HepG2 (cell line): Measurements from ENCODE around the gene ABCC10. TPM values are rescaled to one million over a fixed set of nuclear protein-coding genes. Genes with fewer than 3 reads are reported as not detected.

Experiments used
- ARID2 ChIP-seq: sonication (generic); formaldehyde crosslinking; IDR thresholded peaks from 2 replicates; pipeline ENCODE4 v1.8.1; 2022; ENCODE audit warnings: mild to moderate bottlenecking, missing genetic modification reagents, borderline replicate concordance
- BORCS8-MEF2B ChIP-seq: sonication (generic); formaldehyde crosslinking; IDR thresholded peaks from 2 replicates; pipeline ENCODE4 v1.8.0; 2022; ENCODE audit warnings: mild to moderate bottlenecking, missing genetic modification reagents
- CHD4 ChIP-seq: fragments of 200-600 bp; sonication (generic); IDR thresholded peaks from 2 replicates; pipeline ENCODE4 v1.7.0; 2017; ENCODE audit warnings: mild to moderate bottlenecking, low read length, borderline replicate concordance
- DR1 ChIP-seq: sonication (generic); formaldehyde crosslinking; IDR thresholded peaks from 2 replicates; pipeline ENCODE4 v1.8.0; 2021; ENCODE audit warnings: mild to moderate bottlenecking, missing genetic modification reagents, inconsistent platforms
- HNRNPLL ChIP-seq: fragments of 200-400 bp; formaldehyde crosslinking; IDR thresholded peaks from 2 replicates; pipeline ENCODE4 v1.6.1; 2017; ENCODE audit warnings: mild to moderate bottlenecking, low read depth, low read length; ENCODE audit not compliant: poor library complexity, severe bottlenecking
- ISX ChIP-seq: sonication (generic); formaldehyde crosslinking; conservative IDR thresholded peaks from 2 replicates; pipeline ENCODE4 v1.5.0; 2020; ENCODE audit warnings: missing genetic modification reagents
- MEIS2 ChIP-seq: sonication (generic); formaldehyde crosslinking; IDR thresholded peaks from 2 replicates; pipeline ENCODE4 v1.9.0; 2021; ENCODE audit warnings: mild to moderate bottlenecking, missing genetic modification reagents
- PCBP2 ChIP-seq: fragments of 200-400 bp; formaldehyde crosslinking; optimal IDR thresholded peaks from 2 replicates; pipeline ENCODE3; 2018; ENCODE audit warnings: low read length, low read depth; ENCODE audit not compliant: poor library complexity, severe bottlenecking
- PHF8 ChIP-seq: sonication (generic); formaldehyde crosslinking; IDR thresholded peaks from 2 replicates; pipeline ENCODE4 v1.5.0; 2020; ENCODE audit warnings: missing genetic modification reagents
- RBM39 ChIP-seq: fragments of 200-400 bp; formaldehyde crosslinking; IDR thresholded peaks from one replicate; pipeline ENCODE4 v1.6.1; 2018; ENCODE audit warnings: antibody characterized with exemption, mild to moderate bottlenecking, low read depth, low read length; ENCODE audit not compliant: poor library complexity, severe bottlenecking
- SRY ChIP-seq: sonication (generic); formaldehyde crosslinking; IDR thresholded peaks from 2 replicates; pipeline ENCODE4 v1.8.0; 2022; ENCODE audit warnings: mild to moderate bottlenecking, missing genetic modification reagents
- TCF7 ChIP-seq: sonication (generic); IDR thresholded peaks from 2 replicates; pipeline ENCODE4 v1.6.1; 2016; ENCODE audit warnings: antibody characterized with exemption, low read depth
- TRIM24 ChIP-seq: sonication (generic); formaldehyde crosslinking; IDR thresholded peaks from 2 replicates; pipeline ENCODE4 v1.8.0; 2022; ENCODE audit warnings: mild to moderate bottlenecking, missing genetic modification reagents
- ZBTB39 ChIP-seq: sonication (generic); formaldehyde crosslinking; IDR thresholded peaks from 2 replicates; pipeline ENCODE4 v1.5.0; 2020; ENCODE audit warnings: missing genetic modification reagents
- ZNF30 ChIP-seq: sonication (generic); formaldehyde crosslinking; IDR thresholded peaks from 2 replicates; pipeline ENCODE4 v1.5.0; 2020; ENCODE audit warnings: mild to moderate bottlenecking, missing genetic modification reagents
- ZNF382 ChIP-seq: sonication (generic); formaldehyde crosslinking; IDR thresholded peaks from 2 replicates; pipeline ENCODE4 v1.5.0; 2020; ENCODE audit warnings: missing genetic modification reagents, mild to moderate bottlenecking, borderline replicate concordance
- ZNF460 ChIP-seq: sonication (generic); formaldehyde crosslinking; IDR thresholded peaks from 2 replicates; pipeline ENCODE4 v1.5.1; 2020; ENCODE audit warnings: missing genetic modification reagents, mild to moderate bottlenecking, borderline replicate concordance
- ZNF704 ChIP-seq: sonication (generic); formaldehyde crosslinking; IDR thresholded peaks from 2 replicates; pipeline ENCODE4 v1.8.1; 2023; ENCODE audit warnings: mild to moderate bottlenecking, inconsistent platforms, moderate library complexity, missing genetic modification reagents, borderline replicate concordance
- ZNF709 ChIP-seq: sonication (generic); formaldehyde crosslinking; IDR thresholded peaks from 2 replicates; pipeline ENCODE4 v1.5.0; 2020; ENCODE audit warnings: mild to moderate bottlenecking, missing genetic modification reagents
- polyA plus RNA-seq, 8 experiments: library from polyadenylated mRNA; depleted of rRNA in 3 of 8; stranded (reverse) in 7 of 8; unstranded in 1 of 8; fragments of >200 nt; fragmentation: Illumina TruSeq in 4 of 8; extraction: Trizol in 4 of 8; gene quantifications; 2 replicates each; pipeline versions ENCODE4 v1.2.1 to v1.2.3, GENCODE V29; 2011 to 2016; ENCODE audit warnings: low read depth in 4 of 8, missing spikeins in 1 of 8, mixed read lengths in 1 of 8; ENCODE audit not compliant: insufficient read depth in 1 of 8
- total RNA-seq, 5 experiments: library from RNA; depleted of rRNA; stranded (reverse); fragments of >200 nt; fragmentation: Illumina TruSeq; extraction: Trizol; gene quantifications; 2 replicates each; pipeline ENCODE4 v1.2.3, GENCODE V29; 2016; ENCODE audit warnings: low read depth in 1 of 5
- TF ChIP-seq, protein P1 (sequence below): IDR thresholded peaks from 2 replicates; pipeline ENCODE4 v1.6.1; 2016; ENCODE audit warnings: missing compliant biosample characterization, missing genetic modification reagents, borderline replicate concordance
- TF ChIP-seq, protein P2 (sequence below): sonication (generic); formaldehyde crosslinking; IDR thresholded peaks from 2 replicates; pipeline ENCODE4 v1.4.0; 2020; ENCODE audit warnings: missing genetic modification reagents

Gene ABCC10
- total and polyA plus RNA-seq, 2 of the 13 experiments (the other 11 are each of a cell fraction or from before 2014, with no cell fraction given): 16.0 to 24.3 TPM

- TF ChIP-seq, protein P1, sequence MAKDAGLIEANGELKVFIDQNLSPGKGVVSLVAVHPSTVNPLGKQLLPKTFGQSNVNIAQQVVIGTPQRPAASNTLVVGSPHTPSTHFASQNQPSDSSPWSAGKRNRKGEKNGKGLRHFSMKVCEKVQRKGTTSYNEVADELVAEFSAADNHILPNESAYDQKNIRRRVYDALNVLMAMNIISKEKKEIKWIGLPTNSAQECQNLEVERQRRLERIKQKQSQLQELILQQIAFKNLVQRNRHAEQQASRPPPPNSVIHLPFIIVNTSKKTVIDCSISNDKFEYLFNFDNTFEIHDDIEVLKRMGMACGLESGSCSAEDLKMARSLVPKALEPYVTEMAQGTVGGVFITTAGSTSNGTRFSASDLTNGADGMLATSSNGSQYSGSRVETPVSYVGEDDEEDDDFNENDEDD (CRISPR knock-in tag): no peak
- TF ChIP-seq ISX (CRISPR knock-in tag) (no peak), DR1 (no peak), TRIM24 (CRISPR knock-in tag) (no peak), ZNF382 (no peak), MEIS2 (CRISPR knock-in tag) (no peak; the same call in 1 of the 2 replicates), ZNF460 (CRISPR knock-in tag) (peak; percentile 88; the same call in 1 of the 2 replicates), SRY (CRISPR knock-in tag) (no peak), ZNF30 (CRISPR knock-in tag) (peak; percentile 54; the same call in 1 of the 2 replicates), ZBTB39 (no peak), ARID2 (CRISPR knock-in tag) (no peak), PCBP2 (no peak), RBM39 (no peak), BORCS8-MEF2B (CRISPR knock-in tag) (no peak), CHD4 (no peak), PHF8 (CRISPR knock-in tag) (no peak), ZNF704 (CRISPR knock-in tag) (no peak), ZNF709 (CRISPR knock-in tag) (peak; percentile 84; the same call in 1 of the 2 replicates), HNRNPLL (no peak), TCF7 (0 out of 2 replicates have a peak, but pooled peaks have one; percentile 7)
- TF ChIP-seq, protein P2, sequence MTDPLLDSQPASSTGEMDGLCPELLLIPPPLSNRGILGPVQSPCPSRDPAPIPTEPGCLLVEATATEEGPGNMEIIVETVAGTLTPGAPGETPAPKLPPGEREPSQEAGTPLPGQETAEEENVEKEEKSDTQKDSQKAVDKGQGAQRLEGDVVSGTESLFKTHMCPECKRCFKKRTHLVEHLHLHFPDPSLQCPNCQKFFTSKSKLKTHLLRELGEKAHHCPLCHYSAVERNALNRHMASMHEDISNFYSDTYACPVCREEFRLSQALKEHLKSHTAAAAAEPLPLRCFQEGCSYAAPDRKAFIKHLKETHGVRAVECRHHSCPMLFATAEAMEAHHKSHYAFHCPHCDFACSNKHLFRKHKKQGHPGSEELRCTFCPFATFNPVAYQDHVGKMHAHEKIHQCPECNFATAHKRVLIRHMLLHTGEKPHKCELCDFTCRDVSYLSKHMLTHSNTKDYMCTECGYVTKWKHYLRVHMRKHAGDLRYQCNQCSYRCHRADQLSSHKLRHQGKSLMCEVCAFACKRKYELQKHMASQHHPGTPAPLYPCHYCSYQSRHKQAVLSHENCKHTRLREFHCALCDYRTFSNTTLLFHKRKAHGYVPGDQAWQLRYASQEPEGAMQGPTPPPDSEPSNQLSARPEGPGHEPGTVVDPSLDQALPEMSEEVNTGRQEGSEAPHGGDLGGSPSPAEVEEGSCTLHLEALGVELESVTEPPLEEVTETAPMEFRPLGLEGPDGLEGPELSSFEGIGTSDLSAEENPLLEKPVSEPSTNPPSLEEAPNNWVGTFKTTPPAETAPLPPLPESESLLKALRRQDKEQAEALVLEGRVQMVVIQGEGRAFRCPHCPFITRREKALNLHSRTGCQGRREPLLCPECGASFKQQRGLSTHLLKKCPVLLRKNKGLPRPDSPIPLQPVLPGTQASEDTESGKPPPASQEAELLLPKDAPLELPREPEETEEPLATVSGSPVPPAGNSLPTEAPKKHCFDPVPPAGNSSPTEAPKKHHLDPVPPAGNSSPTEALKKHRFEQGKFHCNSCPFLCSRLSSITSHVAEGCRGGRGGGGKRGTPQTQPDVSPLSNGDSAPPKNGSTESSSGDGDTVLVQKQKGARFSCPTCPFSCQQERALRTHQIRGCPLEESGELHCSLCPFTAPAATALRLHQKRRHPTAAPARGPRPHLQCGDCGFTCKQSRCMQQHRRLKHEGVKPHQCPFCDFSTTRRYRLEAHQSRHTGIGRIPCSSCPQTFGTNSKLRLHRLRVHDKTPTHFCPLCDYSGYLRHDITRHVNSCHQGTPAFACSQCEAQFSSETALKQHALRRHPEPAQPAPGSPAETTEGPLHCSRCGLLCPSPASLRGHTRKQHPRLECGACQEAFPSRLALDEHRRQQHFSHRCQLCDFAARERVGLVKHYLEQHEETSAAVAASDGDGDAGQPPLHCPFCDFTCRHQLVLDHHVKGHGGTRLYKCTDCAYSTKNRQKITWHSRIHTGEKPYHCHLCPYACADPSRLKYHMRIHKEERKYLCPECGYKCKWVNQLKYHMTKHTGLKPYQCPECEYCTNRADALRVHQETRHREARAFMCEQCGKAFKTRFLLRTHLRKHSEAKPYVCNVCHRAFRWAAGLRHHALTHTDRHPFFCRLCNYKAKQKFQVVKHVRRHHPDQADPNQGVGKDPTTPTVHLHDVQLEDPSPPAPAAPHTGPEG (CRISPR knock-in tag): no peak
Observed at GRCh38 chr6:43490523-43490939, 63.2 kb downstream of the ABCC10 start (continued).
